SK-N-MC (cell line): ENCODE data around the gene NABP2.

Experiments
- EZH2 ChIP-seq: fragments of 200-600 bp; sonication (generic); IDR thresholded peaks from one replicate; pipeline ENCODE4 v1.6.1; 2017; ENCODE audit warnings: antibody characterized with exemption
- FOXP2 ChIP-seq: optimal IDR thresholded peaks from 2 replicates; pipeline ENCODE3; 2011; ENCODE audit warnings: mild to moderate bottlenecking, moderate library complexity; ENCODE audit not compliant: insufficient read depth; ENCODE audit errors: extremely low read length, control extremely low read depth
- POLR2AphosphoS5 ChIP-seq: IDR thresholded peaks from 2 replicates; pipeline ENCODE4 v1.6.1; 2012; ENCODE audit warnings: mild to moderate bottlenecking, low read depth, low read length, borderline replicate concordance

DNA sequence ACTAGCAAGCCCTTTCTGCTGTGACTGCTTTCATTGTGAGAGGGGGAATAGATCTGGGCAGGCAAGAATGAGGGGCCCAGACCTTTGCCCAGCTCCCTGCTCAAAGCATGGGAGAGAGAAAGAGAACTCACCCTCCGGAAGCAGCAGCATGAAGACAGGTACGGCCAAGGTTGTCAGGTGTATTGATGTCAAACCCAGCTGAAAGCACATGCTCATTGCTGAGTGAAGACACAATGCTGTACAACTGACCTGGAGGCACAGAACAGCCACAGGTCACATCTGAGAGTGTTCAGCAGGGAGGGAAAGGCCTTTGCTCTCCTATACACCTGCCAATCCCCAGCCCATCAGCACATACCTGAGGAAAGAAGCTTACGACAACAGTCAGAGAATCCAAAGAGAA is 28.5 kb downstream of the NABP2 start:
- TF ChIP-seq POLR2AphosphoS5 (no peak), EZH2 (no peak), FOXP2 (no peak)
